Measurements from ENCODE around the gene GFER.

DNA sequence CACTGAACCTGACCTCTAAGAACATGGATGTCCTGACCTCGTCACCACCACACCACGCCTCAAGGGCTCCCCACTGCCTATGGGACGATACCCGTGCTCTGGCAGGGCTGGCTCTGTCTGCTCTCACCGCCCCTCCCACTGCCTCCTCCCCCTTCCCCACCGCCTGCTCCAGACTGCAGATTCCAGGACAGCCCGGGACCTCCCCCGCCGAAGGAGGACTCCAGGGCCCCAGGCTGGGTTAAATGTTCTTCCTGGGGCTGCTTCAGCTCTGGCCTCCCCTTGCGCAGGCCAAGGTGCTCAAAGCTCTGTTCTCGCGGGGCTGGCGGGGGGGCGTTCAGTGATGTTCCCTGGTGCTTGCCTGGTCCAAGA is 38.7 kb downstream of the GFER start:
- TF ChIP-seq, protein P1, sequence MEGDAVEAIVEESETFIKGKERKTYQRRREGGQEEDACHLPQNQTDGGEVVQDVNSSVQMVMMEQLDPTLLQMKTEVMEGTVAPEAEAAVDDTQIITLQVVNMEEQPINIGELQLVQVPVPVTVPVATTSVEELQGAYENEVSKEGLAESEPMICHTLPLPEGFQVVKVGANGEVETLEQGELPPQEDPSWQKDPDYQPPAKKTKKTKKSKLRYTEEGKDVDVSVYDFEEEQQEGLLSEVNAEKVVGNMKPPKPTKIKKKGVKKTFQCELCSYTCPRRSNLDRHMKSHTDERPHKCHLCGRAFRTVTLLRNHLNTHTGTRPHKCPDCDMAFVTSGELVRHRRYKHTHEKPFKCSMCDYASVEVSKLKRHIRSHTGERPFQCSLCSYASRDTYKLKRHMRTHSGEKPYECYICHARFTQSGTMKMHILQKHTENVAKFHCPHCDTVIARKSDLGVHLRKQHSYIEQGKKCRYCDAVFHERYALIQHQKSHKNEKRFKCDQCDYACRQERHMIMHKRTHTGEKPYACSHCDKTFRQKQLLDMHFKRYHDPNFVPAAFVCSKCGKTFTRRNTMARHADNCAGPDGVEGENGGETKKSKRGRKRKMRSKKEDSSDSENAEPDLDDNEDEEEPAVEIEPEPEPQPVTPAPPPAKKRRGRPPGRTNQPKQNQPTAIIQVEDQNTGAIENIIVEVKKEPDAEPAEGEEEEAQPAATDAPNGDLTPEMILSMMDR (IDR thresholded peaks at IDR 0.05) = no peak
- TF ChIP-seq POLR2A (IDR thresholded peaks at IDR 0.05) = no peak
